AG09319 (cell line): ENCODE measurements around the gene GALM.

Source experiments
- DNase-seq: peaks from one replicate; pipeline ENCODE4 v3.0.0-alpha.2; 2010; ENCODE audit warnings: low read depth; ENCODE audit errors: extremely low read depth
- CTCF ChIP-seq: IDR thresholded peaks from 2 replicates; pipeline ENCODE4 v1.5.1; 2011; ENCODE audit warnings: low read depth, mild to moderate bottlenecking, inconsistent platforms, low read length, moderate library complexity

GALM gene

DNA sequence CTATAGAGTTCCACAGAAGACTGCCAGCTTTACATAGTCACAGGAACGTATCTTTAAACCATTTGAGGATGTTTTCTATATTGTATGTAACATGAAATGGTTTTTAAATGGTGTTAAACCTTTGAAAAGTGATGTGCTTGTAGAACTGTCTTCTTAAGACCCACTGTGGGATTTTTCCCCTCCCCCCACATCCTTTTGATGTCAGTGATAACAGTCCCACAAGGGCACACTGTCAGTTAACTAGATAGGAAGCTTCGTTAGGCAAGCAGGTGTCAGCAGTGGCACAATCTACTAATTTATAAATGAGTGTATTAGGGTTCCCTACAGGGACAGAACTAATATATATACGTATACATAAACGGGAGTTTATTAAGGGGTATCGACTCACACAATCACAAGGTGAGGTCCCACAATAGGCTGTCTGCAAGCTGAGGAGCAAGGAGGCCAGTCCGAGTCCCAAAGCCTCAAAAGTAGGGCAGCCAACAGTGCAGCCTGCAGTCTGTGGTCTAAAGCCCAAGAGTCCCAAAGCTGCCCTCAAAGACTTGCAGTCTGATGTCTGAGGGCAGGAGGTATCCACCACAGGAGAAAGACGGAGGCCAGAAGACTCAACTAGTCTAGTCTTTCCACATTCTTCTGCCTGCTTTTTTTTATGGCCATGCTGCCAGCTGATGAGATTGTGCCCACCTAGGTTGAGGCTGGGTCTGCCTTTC is 39.4 kb upstream of the GALM start:
- DNase-seq, result no peak
- no peak for TF ChIP-seq CTCF

DNA sequence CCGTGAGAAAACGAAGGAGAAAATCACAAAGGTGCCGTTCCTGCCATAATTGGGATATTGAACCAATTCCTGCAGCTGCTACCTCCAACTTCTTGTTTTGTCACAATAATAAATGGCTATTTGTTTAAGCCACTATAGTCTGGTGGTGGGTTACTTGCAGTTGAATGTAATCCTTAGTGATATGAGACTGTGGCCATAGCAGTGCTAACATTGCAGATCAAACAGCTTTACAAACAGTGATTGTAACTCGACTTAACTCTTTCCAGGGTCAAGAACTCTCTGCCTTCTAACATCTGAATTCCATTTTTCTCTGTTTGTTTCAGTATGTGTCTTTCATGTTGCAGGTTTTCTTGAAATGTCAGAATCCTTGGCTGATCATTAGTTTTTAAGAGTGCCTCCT is 38.5 kb upstream of the GALM start:
- no peak for TF ChIP-seq CTCF
- no peak for DNase-seq

- no peak for TF ChIP-seq CTCF
- DNase-seq, result no peak
These were observed 36.2 kb upstream of the GALM start for GRCh38 chr2:38629684-38630083.

DNA sequence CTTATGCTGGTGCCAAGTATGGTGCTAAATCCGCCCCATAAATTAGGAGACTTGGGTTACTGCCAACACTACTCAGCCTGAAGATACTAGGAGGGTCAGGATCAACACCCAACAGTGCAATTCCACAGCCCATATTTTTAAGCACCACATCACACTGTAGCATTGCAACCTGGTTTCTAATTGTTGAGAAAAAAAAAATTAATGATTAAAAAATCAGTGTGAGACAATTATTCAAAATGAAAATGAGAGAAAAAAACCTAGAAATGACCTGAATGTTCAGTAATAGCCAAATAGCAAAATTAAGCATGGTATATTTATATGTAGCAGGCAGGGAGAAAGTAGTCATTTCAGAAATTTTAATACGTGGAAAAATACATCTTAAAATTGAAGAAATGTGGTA is 33.9 kb upstream of the GALM start:
- no peak for DNase-seq
- no peak for TF ChIP-seq CTCF

GRCh38 chr2:38632980-38633379 is 32.9 kb upstream of the GALM start:
- no peak for DNase-seq
- no peak for TF ChIP-seq CTCF

- no peak for DNase-seq
- no peak for TF ChIP-seq CTCF
These were observed 32.0 kb upstream of the GALM start for GRCh38 chr2:38633895-38634294.

- no peak for TF ChIP-seq CTCF
- DNase-seq, result no peak
These were observed 31.2 kb upstream of the GALM start for GRCh38 chr2:38634684-38635083.
